ENCODE measurements around the gene MYL6B. TPM values are rescaled to one million over a fixed set of nuclear protein-coding genes. Genes with fewer than 3 reads are reported as not detected.

Gene MYL6B
- total RNA-seq, 2 experiments from 2014 or later, result 56.6 to 77.6 TPM

DNA sequence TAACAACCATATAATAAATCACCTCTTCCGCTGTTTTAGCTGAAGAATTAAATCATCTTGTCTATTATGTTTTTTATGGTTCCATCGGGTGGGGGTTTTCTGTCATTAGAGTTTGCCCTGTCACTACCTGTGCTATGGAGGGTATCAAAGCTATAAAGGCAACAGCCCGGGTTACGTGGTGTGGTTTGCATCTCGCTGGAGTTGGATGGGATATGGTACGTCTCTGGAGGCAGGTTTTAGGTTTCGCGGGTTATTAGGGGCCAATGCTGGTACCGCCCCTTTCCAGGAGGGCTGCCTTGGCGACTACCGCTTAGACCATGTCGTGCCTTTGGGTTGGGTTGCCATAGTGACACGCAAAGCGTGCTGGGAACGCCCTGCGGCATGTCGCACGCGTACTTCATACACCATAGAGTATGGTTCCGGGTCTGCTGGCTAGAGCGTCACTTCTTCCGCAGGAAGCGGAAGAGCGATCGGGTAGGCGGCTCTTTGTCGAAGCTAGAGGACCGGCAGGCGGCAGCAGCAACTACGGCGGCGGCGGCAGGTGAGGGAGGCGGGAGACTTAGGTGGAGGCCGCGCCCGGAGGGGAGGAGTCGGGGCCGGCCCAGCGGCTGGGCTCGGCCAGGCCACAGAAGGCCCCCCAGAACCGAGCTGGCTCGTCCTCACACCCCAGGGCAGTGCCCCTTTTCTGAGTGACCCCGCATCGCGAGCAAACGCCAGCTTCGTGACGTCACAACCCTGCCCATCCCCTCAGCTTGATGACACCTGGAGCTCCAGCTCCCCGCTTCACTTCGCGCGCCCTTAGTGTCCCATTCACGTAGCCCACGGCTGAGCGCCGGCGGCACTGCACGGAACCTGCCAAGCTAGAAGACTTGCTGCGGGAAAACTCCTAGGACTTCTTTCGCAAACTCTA lies 34.4 kb upstream of the MYL6B start, which contains the start of gene ZC3H10:
Gene ZC3H10 (plus strand): TSS at position 489 of the 910 bp plus-strand sequence. CDS start 2,297 bp downstream, outside the sequence.
- peak within 1 kb of the TSS; percentile 94 for H3K27ac ChIP-seq (ENCODE audit: low read depth, low read length, poor library complexity, severe bottlenecking)
- DNase-seq (ENCODE audit: low spot score), result peak; percentile 100
- POLR2A ChIA-PET, result interaction anchor here (0.6 to 5.7 kb wide), 18 partner anchors 10 to 301 kb away, joined by 3 to 64 read pairs (median 4); partner anchors contain the start of genes ESYT1, PA2G4, RNF41 and SARNP
- peak within 1 kb of the TSS; percentile 85 for H3K4me2 ChIP-seq (ENCODE audit: low read length)
- no TSS peak for BruUV-seq (replicated peaks)
- intact Hi-C loops (cut with micrococcal nuclease; ENCODE audit: unreplicated experiment), result loop anchor here (1.0 to 10.0 kb wide), 6 partner anchors 8 to 517 kb away; partner anchors contain the start of gene BAZ2A
- no peaks in the 10 kb centered on the region for H3K9me2 ChIP-seq (ENCODE audit: insufficient read depth, low read length)
- peak within 1 kb of the TSS; percentile 91 for H3K4me3 ChIP-seq (ENCODE audit: low read depth, low read length, poor library complexity, severe bottlenecking)
- CTCF ChIA-PET (ENCODE audit: unreplicated experiment), result interaction anchor here (0.6 to 2.6 kb wide), 5 partner anchors 9 to 440 kb away, joined by 3 to 23 read pairs (median 4); partner anchors contain the start of genes ESYT1 and SMARCC2
- H3K36me3 ChIP-seq (ENCODE audit: insufficient read depth, low read length), result peaks cover 60% of the 10 kb centered on the region
- peaks cover 16% of the 10 kb centered on the region for H3K79me2 ChIP-seq (ENCODE audit: insufficient read depth, low read depth, low read length)
- no peaks in the 10 kb centered on the region for H4K20me1 ChIP-seq (ENCODE audit: insufficient read depth, low read length)
- no peaks in the 10 kb centered on the region for H3K9me3 ChIP-seq (ENCODE audit: low read length)
- no peak within 1 kb of the TSS; the same call in 1 of the 2 replicates for H2AFZ ChIP-seq (ENCODE audit: low read length)
- peaks cover 26% of the 10 kb centered on the region for H3K4me1 ChIP-seq (ENCODE audit: insufficient read depth, low read length, poor library complexity, severe bottlenecking)
- TF ChIP-seq EZH2phosphoT487 (IDR thresholded peaks at IDR 0.05; ENCODE audit: borderline replicate concordance, low read depth, low read length) (no peak), CTCF (conservative IDR thresholded peaks at IDR 0.05; ENCODE audit: low read length) (peak; percentile 64)

DNA sequence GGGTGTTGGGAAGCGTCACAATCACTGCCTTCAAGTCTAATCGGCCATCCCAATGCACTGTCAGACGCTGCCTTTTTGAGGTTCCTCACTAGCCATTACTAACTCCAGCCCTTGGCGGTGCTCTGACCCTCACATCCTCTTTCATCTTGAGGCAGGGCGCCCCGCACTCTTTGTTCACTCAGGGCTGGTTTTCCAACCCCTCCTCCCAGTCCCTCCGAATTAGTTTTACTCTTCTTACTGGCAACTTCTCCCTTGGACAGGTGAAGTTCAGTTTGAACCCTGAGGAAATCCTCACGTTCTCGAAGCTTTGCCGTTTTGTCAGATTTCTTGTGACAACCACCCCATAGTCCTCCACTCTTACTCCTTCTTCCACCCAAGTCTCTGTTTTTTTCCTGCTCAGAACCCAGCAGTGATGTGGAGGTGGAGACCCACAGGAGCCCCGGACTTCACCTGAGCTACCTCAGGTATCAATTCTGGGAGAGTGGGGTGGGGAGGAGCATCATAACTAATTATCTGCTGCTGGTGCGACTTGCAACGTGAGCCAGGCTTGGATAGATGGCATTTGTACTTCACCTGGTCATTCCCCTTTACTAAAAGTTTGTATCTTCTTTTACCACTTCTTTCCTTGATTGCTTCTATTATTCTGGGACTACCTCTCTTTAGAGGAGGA lies 33.6 kb upstream of the MYL6B start:
- no TSS peak for BruUV-seq (replicated peaks)
- H3K27ac ChIP-seq (ENCODE audit: low read depth, low read length, poor library complexity, severe bottlenecking), result peak overlapping the region; percentile 67
- peak; percentile 17 for DNase-seq (ENCODE audit: low spot score)
- peaks cover 52% of the 10 kb centered on the region for H3K36me3 ChIP-seq (ENCODE audit: insufficient read depth, low read length)
- CTCF ChIA-PET (ENCODE audit: unreplicated experiment), result interaction anchor here (0.6 to 2.6 kb wide), 5 partner anchors 9 to 441 kb away, joined by 3 to 23 read pairs (median 4); partner anchors contain the start of genes ESYT1 and SMARCC2
- H3K9me3 ChIP-seq (ENCODE audit: low read length), result no peaks in the 10 kb centered on the region
- H3K4me2 ChIP-seq (ENCODE audit: low read length), result peak overlapping the region; percentile 85
- H3K4me3 ChIP-seq (ENCODE audit: low read depth, low read length, poor library complexity, severe bottlenecking), result peak overlapping the region; percentile 91
- POLR2A ChIA-PET, result interaction anchor here (0.6 to 5.7 kb wide), 16 partner anchors 10 to 342 kb away, joined by 3 to 64 read pairs (median 3); partner anchors contain the start of genes ESYT1, PA2G4, RNF41 and SARNP
- peaks cover 16% of the 10 kb centered on the region for H3K79me2 ChIP-seq (ENCODE audit: insufficient read depth, low read depth, low read length)
- H3K4me1 ChIP-seq (ENCODE audit: insufficient read depth, low read length, poor library complexity, severe bottlenecking), result peaks cover 27% of the 10 kb centered on the region
- H2AFZ ChIP-seq (ENCODE audit: low read length), result no peak overlapping the region; the same call in 1 of the 2 replicates
- TF ChIP-seq CTCF (conservative IDR thresholded peaks at IDR 0.05; ENCODE audit: low read length) (no peak), EZH2phosphoT487 (IDR thresholded peaks at IDR 0.05; ENCODE audit: borderline replicate concordance, low read depth, low read length) (no peak)
- no peaks in the 10 kb centered on the region for H4K20me1 ChIP-seq (ENCODE audit: insufficient read depth, low read length)
- intact Hi-C loops (cut with micrococcal nuclease; ENCODE audit: unreplicated experiment), result loop anchor here (1.0 to 10.0 kb wide), 10 partner anchors 7 to 516 kb away; partner anchors contain the start of genes ANKRD52, BAZ2A, MYL6B and NABP2
- H3K9me2 ChIP-seq (ENCODE audit: insufficient read depth, low read length), result no peaks in the 10 kb centered on the region
